Subcutaneous abdominal adipose tissue (tissue), 5 donors: ENCODE results near the gene FREY1.

ENCODE experiments used
- H3K27ac ChIP-seq: one replicate; pipeline ENCODE4 v1.7.0; 2013; ENCODE audit warnings: low read depth, mild to moderate bottlenecking, inconsistent platforms, low read length, moderate library complexity
- H3K27me3 ChIP-seq, 5 donors: one replicate each; pipeline ENCODE4 v1.7.0; 2013; ENCODE audit warnings: low read length in 5 of 5, inconsistent platforms in 1 of 5; ENCODE audit not compliant: control insufficient read depth in 5 of 5, insufficient read depth in 4 of 5
- H3K36me3 ChIP-seq, 5 donors: one replicate each; pipeline ENCODE4 v1.7.0; 2013; ENCODE audit warnings: low read length in 5 of 5; ENCODE audit not compliant: control insufficient read depth in 5 of 5, insufficient read depth in 5 of 5
- H3K4me1 ChIP-seq, 5 donors: one replicate each; pipeline ENCODE4 v1.7.0; 2013; ENCODE audit warnings: low read length in 5 of 5, mild to moderate bottlenecking in 3 of 5, moderate library complexity in 1 of 5; ENCODE audit not compliant: control insufficient read depth in 5 of 5, insufficient read depth in 5 of 5
- H3K4me3 ChIP-seq, 5 donors: one replicate each; pipeline ENCODE4 v1.7.0; 2013; ENCODE audit warnings: low read length in 5 of 5, low read depth in 1 of 5
- H3K9ac ChIP-seq, 5 donors: one replicate each; pipeline ENCODE4 v1.7.0; 2013; ENCODE audit warnings: low read length in 5 of 5, mild to moderate bottlenecking in 4 of 5, moderate library complexity in 3 of 5
- H3K9me3 ChIP-seq, 5 donors: one replicate each; pipeline ENCODE4 v1.7.0; 2013; ENCODE audit warnings: low read length in 5 of 5; ENCODE audit not compliant: control insufficient read depth in 5 of 5
- donor health status: healthy.
- donor health status: healthy.
- donor health status: healthy.
- donor health status: healthy.
- donor health status: healthy.

FREY1 gene

GRCh38 chr11:45885921-45886721, 20.9 kb downstream of the FREY1 start:
- peak overlapping the region in 4 of 5 donors; percentile 11 to 62 (median 45) for H3K4me3 ChIP-seq
- no peak overlapping the region for H3K9ac ChIP-seq
- H3K27ac ChIP-seq, result no peak overlapping the region
- H3K27me3 ChIP-seq, result no peaks in the 10 kb centered on the region
- H3K9me3 ChIP-seq, result no peaks in the 10 kb centered on the region
- peaks cover 0 to 25% (median 24%) of the 10 kb centered on the region in 5 donors for H3K36me3 ChIP-seq
- H3K4me1 ChIP-seq, result peaks cover 0 to 11% (median 10%) of the 10 kb centered on the region in 5 donors

GRCh38 chr11:45885274-45885920, 21.7 kb downstream of the FREY1 start, which contains the start of gene MAPK8IP1:
TSS of gene MAPK8IP1 (plus strand) at chr11:45885651. CDS start at chr11:45885821, 170 bp downstream.
- Histone ChIP-seq H3K4me3 (peak within 1 kb of the TSS; percentile 42 to 62 (median 54)), H3K4me1 (peaks cover 0 to 13% (median 10%) of the 10 kb centered on the region in 5 donors), H3K9ac (no peak within 1 kb of the TSS), H3K27ac (no peak within 1 kb of the TSS), H3K27me3 (no peaks in the 10 kb centered on the region), H3K9me3 (no peaks in the 10 kb centered on the region), H3K36me3 (peaks cover 0 to 32% (median 31%) of the 10 kb centered on the region in 5 donors)

- no peak overlapping the region for H3K27ac ChIP-seq
- H3K9ac ChIP-seq, result no peak overlapping the region
- H3K4me1 ChIP-seq, result peaks cover 0 to 19% (median 11%) of the 10 kb centered on the region in 5 donors
- no peaks in the 10 kb centered on the region for H3K27me3 ChIP-seq
- H3K4me3 ChIP-seq, result peak overlapping the region in 4 of 5 donors; percentile 48 to 58 (median 52)
- H3K36me3 ChIP-seq, result peaks cover 4 to 39% (median 38%) of the 10 kb centered on the region in 5 donors
- H3K9me3 ChIP-seq, result no peaks in the 10 kb centered on the region
These were observed 22.4 kb downstream of the FREY1 start for GRCh38 chr11:45884596-45885185.

GRCh38 chr11:45881708-45882368, 25.2 kb downstream of the FREY1 start:
- no peaks in the 10 kb centered on the region for H3K27me3 ChIP-seq
- H3K9ac ChIP-seq, result no peak overlapping the region
- H3K4me3 ChIP-seq, result no peak overlapping the region
- H3K9me3 ChIP-seq, result no peaks in the 10 kb centered on the region
- peaks cover 0 to 21% (median 11%) of the 10 kb centered on the region in 5 donors for H3K4me1 ChIP-seq
- no peak overlapping the region for H3K27ac ChIP-seq
- H3K36me3 ChIP-seq, result peaks cover 20 to 64% (median 58%) of the 10 kb centered on the region in 5 donors

GRCh38 chr11:45880772-45881570, 26.1 kb downstream of the FREY1 start:
- Histone ChIP-seq H3K27me3 (no peaks in the 10 kb centered on the region), H3K4me3 (no peak overlapping the region), H3K4me1 (peaks cover 0 to 21% (median 10%) of the 10 kb centered on the region in 5 donors), H3K9ac (no peak overlapping the region), H3K9me3 (no peaks in the 10 kb centered on the region), H3K36me3 (peaks cover 24 to 73% (median 66%) of the 10 kb centered on the region in 5 donors), H3K27ac (peak overlapping the region; percentile 61)

GRCh38 chr11:45879803-45880686, 27.0 kb downstream of the FREY1 start:
- Histone ChIP-seq H3K27me3 (no peaks in the 10 kb centered on the region), H3K4me1 (peaks cover 0 to 15% (median 6%) of the 10 kb centered on the region in 5 donors), H3K9ac (no peak overlapping the region), H3K9me3 (no peaks in the 10 kb centered on the region), H3K4me3 (no peak overlapping the region), H3K36me3 (peaks cover 30 to 82% (median 76%) of the 10 kb centered on the region in 5 donors), H3K27ac (peak overlapping the region; percentile 61)

GRCh38 chr11:45877845-45878244, 29.2 kb downstream of the FREY1 start:
- Histone ChIP-seq H3K9me3 (no peaks in the 10 kb centered on the region), H3K9ac (no peak overlapping the region), H3K4me3 (no peak overlapping the region), H3K27ac (no peak overlapping the region), H3K4me1 (peaks cover 0 to 11% (median 5%) of the 10 kb centered on the region in 5 donors), H3K36me3 (peaks cover 36 to 97% (median 86%) of the 10 kb centered on the region in 5 donors), H3K27me3 (no peaks in the 10 kb centered on the region)

GRCh38 chr11:45877221-45877620, 29.9 kb downstream of the FREY1 start:
- H3K4me3 ChIP-seq, result no peak overlapping the region
- peaks cover 36 to 97% (median 85%) of the 10 kb centered on the region in 5 donors for H3K36me3 ChIP-seq
- H3K9me3 ChIP-seq, result no peaks in the 10 kb centered on the region
- peaks cover 0 to 11% (median 5%) of the 10 kb centered on the region in 5 donors for H3K4me1 ChIP-seq
- H3K27me3 ChIP-seq, result no peaks in the 10 kb centered on the region
- no peak overlapping the region for H3K9ac ChIP-seq
- H3K27ac ChIP-seq, result no peak overlapping the region
